T-cell (primary cell): Measurements from ENCODE around the gene ELMO1. TPM values are rescaled to one million over a fixed set of nuclear protein-coding genes. Genes with fewer than 3 reads are reported as not detected.

ENCODE experiments used
- ATAC-seq, 4 experiments: fragments of 200-7000 bp in 3 of 4; fragments of 150-1000 bp in 1 of 4; cut with Tn5 transposase; replicated peaks in 1 of 4; 1 replicate in 3 of 4; 2 replicates in 1 of 4; pipeline ENCODE4 v1.10.0; 2021; ENCODE audit warnings: moderate library complexity in 3 of 4, mild to moderate bottlenecking in 2 of 4, moderate number of reproducible peaks in 1 of 4
- CTCF ChIA-PET, 2 donors: fragments of 300-600 bp; sonication (Branson Sonifier 250); formaldehyde crosslinking; loops; one replicate each; lab custom pipeline; 2022; ENCODE audit warnings: antibody characterized with exemption in 2 of 2; lab: Charles Lee
- POLR2A ChIA-PET, 2 donors: fragments of 300-600 bp; sonication (Branson Sonifier 250); formaldehyde crosslinking; loops; one replicate each; lab custom pipeline; 2022; ENCODE audit warnings: antibody characterized with exemption in 2 of 2; lab: Charles Lee
- DNase-seq, 35 experiments: peaks; one replicate each; pipeline versions ENCODE4 v3.0.0 to v3.0.0-alpha.2; 2013 to 2023
- H3K27ac ChIP-seq: one replicate; pipeline ENCODE4 v1.5.1; 2013; ENCODE audit warnings: low read length
- H3K27me3 ChIP-seq, 2 experiments: replicated peaks in 1 of 2; 1 replicate in 1 of 2; 2 replicates in 1 of 2; pipeline versions ENCODE4 v1.6.1 to v1.7.0; 2013; ENCODE audit warnings: low read length in 1 of 2, mixed read lengths in 1 of 2; ENCODE audit not compliant: control insufficient read depth in 2 of 2, insufficient read depth in 2 of 2; ENCODE audit errors: extremely low read depth in 1 of 2
- H3K36me3 ChIP-seq, 2 donors: 1 replicate in 1 of 2; 2 replicates in 1 of 2; pipeline versions ENCODE4 v1.6.1 to v1.7.0; 2013; ENCODE audit warnings: low read length in 1 of 2; ENCODE audit not compliant: control insufficient read depth in 2 of 2, insufficient read depth in 1 of 2; ENCODE audit errors: extremely low read depth in 1 of 2
- H3K4me1 ChIP-seq, 2 experiments: 1 replicate in 1 of 2; 2 replicates in 1 of 2; pipeline versions ENCODE4 v1.6.1 to v1.7.0; 2013; ENCODE audit warnings: low read length in 2 of 2, mixed read lengths in 1 of 2; ENCODE audit not compliant: insufficient read depth in 2 of 2, control insufficient read depth in 1 of 2; ENCODE audit errors: extremely low read depth in 1 of 2
- H3K4me3 ChIP-seq, 2 donors: 1 replicate in 1 of 2; 2 replicates in 1 of 2; pipeline versions ENCODE4 v1.5.1 to v1.7.0; 2013; ENCODE audit warnings: mild to moderate bottlenecking in 2 of 2, low read length in 1 of 2, moderate library complexity in 1 of 2; ENCODE audit not compliant: control insufficient read depth in 1 of 2; ENCODE audit errors: extremely low read depth in 1 of 2
- H3K9me3 ChIP-seq: 2 replicates; pipeline ENCODE4 v1.7.0; 2013
- H3K27ac Mint-ChIP-seq, 2 donors: one replicate each; pipeline ENCODE4 v1.8.0; 2020 to 2021; ENCODE audit warnings: mild to moderate bottlenecking in 2 of 2, mixed read lengths in 2 of 2
- H3K27me3 Mint-ChIP-seq, 2 donors: one replicate each; pipeline ENCODE4 v1.8.0; 2021 to 2022; ENCODE audit warnings: mixed read lengths in 2 of 2
- H3K36me3 Mint-ChIP-seq: one replicate; pipeline ENCODE4 v1.8.0; 2021; ENCODE audit warnings: mixed read lengths
- H3K4me1 Mint-ChIP-seq, 3 donors: one replicate each; pipeline ENCODE4 v1.8.0; 2020 to 2022; ENCODE audit warnings: mixed read lengths in 3 of 3, mild to moderate bottlenecking in 1 of 3
- H3K4me3 Mint-ChIP-seq, 3 donors: one replicate each; pipeline ENCODE4 v1.8.0; 2020 to 2022; ENCODE audit warnings: mild to moderate bottlenecking in 3 of 3, mixed read lengths in 3 of 3, moderate library complexity in 3 of 3
- H3K9me3 Mint-ChIP-seq, 3 donors: one replicate each; pipeline ENCODE4 v1.8.0; 2020 to 2022; ENCODE audit warnings: mixed read lengths in 3 of 3
- WGBS: methylation state at CpG from one replicate; pipeline ENCODE4 v1.1.5; 2013; ENCODE audit warnings: missing lambda C conversion rate; ENCODE audit not compliant: insufficient coverage; 5-methylcytosine and 5-hydroxymethylcytosine counted together
- total RNA-seq, 35 experiments: library from RNA in 6 of 35; stranded (reverse) in 6 of 35; fragments of 120-200 nt in 1 of 35; gene quantifications; one replicate each; pipeline versions ENCODE4 v1.2.1 to v1.2.4 and lab custom pipeline; 2013 to 2026

ELMO1 gene
- total RNA-seq, 5 donors from 2014 or later (not counting 1 experiment from before 2014, with no cell fraction given), result 101 to 149 (median 113) TPM

- ATAC-seq (no peak), DNase-seq (no peak)
- no peak overlapping the region for H3K27ac ChIP-seq
- H3K9me3 ChIP-seq, result no peaks in the 10 kb centered on the region
- Mint-ChIP-seq H3K27ac (no peak overlapping the region), H3K27me3 (peaks cover 14 to 20% of the 10 kb centered on the region in 2 donors), H3K4me1 (no peaks in the 10 kb centered on the region), H3K4me3 (no peak overlapping the region), H3K9me3 (peaks cover 2 to 6% (median 4%) of the 10 kb centered on the region in 3 donors), H3K36me3 (no peaks in the 10 kb centered on the region)
- POLR2A ChIA-PET, result interaction anchor here in 1 of 2 donors (0.7 kb wide), 1 partner anchor 63 kb away, joined by 4 read pairs; no protein-coding TSS in a partner anchor
- H3K36me3 ChIP-seq, result no peaks in the 10 kb centered on the region
- no peaks in the 10 kb centered on the region for H3K4me1 ChIP-seq
- CTCF ChIA-PET, result no interaction called here
- no peak overlapping the region for H3K4me3 ChIP-seq
- WGBS, result no CpG with 5 or more reads among the region's 2 CpGs
- peaks cover 0 to 10% of the 10 kb centered on the region in 2 experiments for H3K27me3 ChIP-seq
Observed at GRCh38 chr7:37482953-37483352, 34.3 kb upstream of the ELMO1 start.

- Mint-ChIP-seq H3K27me3 (peaks cover 16 to 20% of the 10 kb centered on the region in 2 donors), H3K9me3 (peaks cover 2 to 5% (median 4%) of the 10 kb centered on the region in 3 donors), H3K36me3 (no peaks in the 10 kb centered on the region), H3K4me1 (no peaks in the 10 kb centered on the region), H3K4me3 (no peak overlapping the region), H3K27ac (no peak overlapping the region)
- Histone ChIP-seq H3K9me3 (no peaks in the 10 kb centered on the region), H3K4me3 (no peak overlapping the region), H3K27ac (no peak overlapping the region), H3K27me3 (peaks cover 0 to 10% of the 10 kb centered on the region in 2 experiments), H3K36me3 (no peaks in the 10 kb centered on the region), H3K4me1 (no peaks in the 10 kb centered on the region)
- DNase-seq, result no peak
- ChIA-PET CTCF (no interaction called here), POLR2A (interaction anchor here in 1 of 2 donors (0.7 kb wide), 1 partner anchor 62 kb away, joined by 4 read pairs; no protein-coding TSS in a partner anchor)
- no peak for ATAC-seq
- WGBS, result no CpG with 5 or more reads among the region's 1 CpG
Observed at GRCh38 chr7:37482505-37482904, 33.8 kb upstream of the ELMO1 start.

- CTCF ChIA-PET, result no interaction called here
- peaks cover 0 to 10% of the 10 kb centered on the region in 2 experiments for H3K27me3 ChIP-seq
- no peaks in the 10 kb centered on the region for H3K4me1 Mint-ChIP-seq
- H3K4me3 ChIP-seq, result no peak overlapping the region
- H3K36me3 Mint-ChIP-seq, result no peaks in the 10 kb centered on the region
- no peaks in the 10 kb centered on the region for H3K9me3 ChIP-seq
- H3K9me3 Mint-ChIP-seq, result peaks cover 2 to 5% (median 4%) of the 10 kb centered on the region in 3 donors
- no peak overlapping the region for H3K27ac Mint-ChIP-seq
- ATAC-seq (no peak), DNase-seq (no peak)
- no peaks in the 10 kb centered on the region for H3K4me1 ChIP-seq
- POLR2A ChIA-PET, result no interaction called here
- WGBS, result no CpG with 5 or more reads among the region's 5 CpGs
- H3K36me3 ChIP-seq, result no peaks in the 10 kb centered on the region
- H3K27ac ChIP-seq, result no peak overlapping the region
- H3K27me3 Mint-ChIP-seq, result peaks cover 16 to 20% of the 10 kb centered on the region in 2 donors
- no peak overlapping the region for H3K4me3 Mint-ChIP-seq
Observed at GRCh38 chr7:37481722-37482288, 33.1 kb upstream of the ELMO1 start.

- Histone ChIP-seq H3K4me1 (no peaks in the 10 kb centered on the region), H3K4me3 (no peak overlapping the region), H3K27me3 (peaks cover 0 to 10% of the 10 kb centered on the region in 2 experiments), H3K36me3 (no peaks in the 10 kb centered on the region), H3K27ac (no peak overlapping the region), H3K9me3 (no peaks in the 10 kb centered on the region)
- H3K27me3 Mint-ChIP-seq, result peaks cover 13 to 20% of the 10 kb centered on the region in 2 donors
- no peak overlapping the region for H3K4me3 Mint-ChIP-seq
- no peaks in the 10 kb centered on the region for H3K36me3 Mint-ChIP-seq
- POLR2A ChIA-PET, result no interaction called here
- no peak for ATAC-seq
- 91% methylated on average over 4 of the region's 5 CpGs for WGBS
- no peak for DNase-seq
- no peaks in the 10 kb centered on the region for H3K4me1 Mint-ChIP-seq
- H3K9me3 Mint-ChIP-seq, result peaks cover 2 to 5% (median 4%) of the 10 kb centered on the region in 3 donors
- no peak overlapping the region for H3K27ac Mint-ChIP-seq
- CTCF ChIA-PET, result no interaction called here
Observed at GRCh38 chr7:37481154-37481553, 32.5 kb upstream of the ELMO1 start.

DNA sequence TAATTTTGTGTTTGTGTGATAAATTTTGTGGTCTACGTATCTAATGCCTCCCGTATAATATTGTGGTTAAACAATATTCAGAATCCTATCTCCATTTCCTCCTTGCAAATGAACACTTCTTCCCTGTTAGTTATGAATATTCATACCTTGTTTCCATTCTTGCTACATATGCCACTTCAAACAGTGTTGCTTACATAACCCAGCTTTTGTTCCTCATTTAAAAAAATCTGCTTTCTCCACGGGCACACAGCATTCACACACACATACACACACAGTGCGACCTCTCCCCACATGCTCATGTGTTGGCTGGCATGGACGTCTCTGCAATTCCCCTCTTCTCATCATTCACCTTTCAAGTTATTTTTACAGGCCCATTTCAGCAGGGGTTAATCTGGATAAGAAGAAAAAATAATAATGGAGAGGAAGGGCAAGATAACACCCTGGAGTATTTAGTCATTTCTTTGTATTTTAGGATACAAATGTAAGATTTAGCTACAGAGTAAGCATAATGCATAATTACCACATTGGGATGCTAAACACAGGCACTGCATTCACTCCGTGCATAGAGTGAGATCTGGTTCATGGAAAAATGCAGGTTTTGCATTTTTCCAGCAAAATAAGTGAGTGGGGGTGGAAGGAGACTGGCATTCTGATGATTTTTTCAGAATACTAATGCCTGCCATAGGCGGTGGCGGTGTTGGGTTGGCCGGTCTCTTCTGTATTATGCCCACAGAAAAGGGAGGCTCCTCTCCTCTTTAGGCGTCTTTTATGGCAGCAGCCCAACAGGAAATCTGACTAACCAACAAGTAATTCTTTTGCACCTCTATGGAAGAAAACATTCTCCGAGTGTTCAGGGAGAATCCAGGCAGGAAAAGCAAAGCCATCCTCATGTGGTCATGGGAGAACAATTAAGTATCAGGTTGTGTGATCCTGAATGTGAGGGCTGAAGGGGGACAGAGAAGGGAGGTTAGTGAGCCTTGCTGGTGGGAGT lies 31.7 kb upstream of the ELMO1 start:
- CTCF ChIA-PET, result interaction anchor here in 1 of 2 donors (0.5 kb wide), 1 partner anchor 41 kb away, joined by 3 read pairs; no protein-coding TSS in a partner anchor
- Histone ChIP-seq H3K36me3 (no peaks in the 10 kb centered on the region), H3K4me1 (no peaks in the 10 kb centered on the region), H3K9me3 (no peaks in the 10 kb centered on the region), H3K27me3 (peaks cover 0 to 6% of the 10 kb centered on the region in 2 experiments), H3K27ac (no peak overlapping the region), H3K4me3 (no peak overlapping the region)
- Mint-ChIP-seq H3K4me3 (no peak overlapping the region), H3K4me1 (no peaks in the 10 kb centered on the region), H3K36me3 (no peaks in the 10 kb centered on the region), H3K9me3 (peaks cover 2 to 5% (median 4%) of the 10 kb centered on the region in 3 donors), H3K27ac (no peak overlapping the region), H3K27me3 (peaks cover 14 to 17% of the 10 kb centered on the region in 2 donors)
- whole genome bisulfite sequencing, result 68% methylated on average over 3 of the region's 11 CpGs
- ATAC-seq (no peak), DNase-seq (no peak)
- POLR2A ChIA-PET, result no interaction called here

GRCh38 chr7:37476881-37477450 lies 28.3 kb upstream of the ELMO1 start:
- Mint-ChIP-seq H3K27me3 (peaks cover 19 to 21% of the 10 kb centered on the region in 2 donors), H3K4me1 (no peaks in the 10 kb centered on the region), H3K4me3 (no peak overlapping the region), H3K9me3 (peaks cover 2 to 5% (median 4%) of the 10 kb centered on the region in 3 donors), H3K36me3 (no peaks in the 10 kb centered on the region), H3K27ac (no peak overlapping the region)
- ATAC-seq, result no peak
- Histone ChIP-seq H3K27ac (no peak overlapping the region), H3K4me1 (no peaks in the 10 kb centered on the region), H3K9me3 (no peaks in the 10 kb centered on the region), H3K4me3 (no peak overlapping the region), H3K36me3 (no peaks in the 10 kb centered on the region), H3K27me3 (peaks cover 0 to 6% of the 10 kb centered on the region in 2 experiments)
- ChIA-PET POLR2A (no interaction called here), CTCF (interaction anchor here in 1 of 2 donors (1.2 kb wide), 1 partner anchor 18 kb away, joined by 6 read pairs; no protein-coding TSS in a partner anchor)
- WGBS, result no CpG with 5 or more reads among the region's 4 CpGs
- DNase-seq, result no peak
